Spleen (tissue), 11 donors: ENCODE results near the gene ASF1A. TPM values are rescaled to one million over a fixed set of nuclear protein-coding genes. Genes with fewer than 3 reads are reported as not detected.

Experiments
- DNase-seq: peaks from one replicate; pipeline ENCODE4 v3.0.0-alpha.2; 2020
- H3K27ac ChIP-seq, 8 donors: fragments of 200-600 bp; sonication (generic) in 7 of 8; 1 replicate in 4 of 8; 2 replicates in 4 of 8; pipeline versions ENCODE4 v1.5.0 to v1.8.0; 2016 to 2021; ENCODE audit warnings: inconsistent platforms in 4 of 8, mild to moderate bottlenecking in 4 of 8, moderate library complexity in 1 of 8
- H3K27me3 ChIP-seq, 7 donors: fragments of 200-600 bp; sonication (generic) in 6 of 7; replicated peaks in 1 of 7; 1 replicate in 4 of 7; 2 replicates in 3 of 7; pipeline versions ENCODE4 v1.5.0 to v1.8.0; 2016 to 2021; ENCODE audit warnings: inconsistent platforms in 3 of 7, mild to moderate bottlenecking in 1 of 7
- H3K36me3 ChIP-seq, 6 donors: fragments of 200-600 bp; sonication (generic) in 5 of 6; 1 replicate in 4 of 6; 2 replicates in 2 of 6; pipeline versions ENCODE4 v1.5.0 to v1.8.0; 2016 to 2021; ENCODE audit warnings: inconsistent platforms in 2 of 6
- H3K4me1 ChIP-seq, 6 donors: fragments of 200-600 bp; sonication (generic) in 5 of 6; 1 replicate in 3 of 6; 2 replicates in 3 of 6; pipeline versions ENCODE4 v1.5.0 to v1.8.0; 2016 to 2021; ENCODE audit warnings: inconsistent platforms in 3 of 6
- H3K4me3 ChIP-seq, 8 donors: fragments of 200-600 bp; sonication (generic) in 7 of 8; 1 replicate in 4 of 8; 2 replicates in 4 of 8; pipeline versions ENCODE4 v1.5.0 to v1.8.0; 2016 to 2021; ENCODE audit warnings: inconsistent platforms in 4 of 8, mild to moderate bottlenecking in 4 of 8, moderate library complexity in 2 of 8
- H3K9me3 ChIP-seq, 8 donors: fragments of 200-600 bp; sonication (generic) in 7 of 8; 1 replicate in 4 of 8; 2 replicates in 4 of 8; pipeline versions ENCODE4 v1.5.0 to v1.8.0; 2016 to 2021; ENCODE audit warnings: inconsistent platforms in 4 of 8
- POLR2A ChIP-seq, 3 donors: fragments of 450-650 bp; IDR thresholded peaks; one replicate each; pipeline ENCODE4 v1.5.1; 2017; ENCODE audit warnings: antibody characterized with exemption in 3 of 3, mild to moderate bottlenecking in 1 of 3
- POLR2AphosphoS5 ChIP-seq, 3 donors: sonication (generic); formaldehyde crosslinking; IDR thresholded peaks; one replicate each; pipeline ENCODE4 v1.5.1; 2017; ENCODE audit warnings: antibody characterized with exemption in 3 of 3
- WGBS, 5 donors: extraction: QIAGEN DNeasy Blood & Tissue Kit in 3 of 5; methylation state at CpG; one replicate each; pipeline versions ENCODE4 v1.1.5 to v1.1.7; 2013 to 2018; 5-methylcytosine and 5-hydroxymethylcytosine counted together
- intact Hi-C: fragments of 100-400 bp; cut with DNase I; formaldehyde crosslinking; loops from one replicate; pipeline ENCODE4 v1.15.0; 2023; ENCODE audit warnings: low total_unique reads
- polyA plus RNA-seq, 3 donors: library from polyadenylated mRNA; stranded (reverse); fragments of 200-250 nt; gene quantifications; one replicate each; pipeline ENCODE4 v1.2.1, GENCODE V29; 2013
- total RNA-seq, 7 donors: library from RNA; depleted of rRNA in 3 of 7; stranded (reverse); fragments of >200 nt in 3 of 7; fragmentation: NEBNext Ultra II Directional in 4 of 7; extraction: Animal tissue kit (Norgen Biotek cat#: 25700) in 4 of 7; gene quantifications; one replicate each; pipeline versions ENCODE4 v1.1.0 to v1.2.1, GENCODE V29; 2016 to 2021
- TF ChIP-seq, protein P1 (sequence below), 11 experiments: fragments of 200-600 bp in 7 of 11; fragments of 450-650 bp in 4 of 11; sonication (generic) in 4 of 11; IDR thresholded peaks in 8 of 11; conservative IDR thresholded peaks in 3 of 11; 1 replicate in 7 of 11; 2 replicates in 4 of 11; pipeline versions ENCODE4 v1.4.0 to v1.8.0; 2016 to 2021; ENCODE audit warnings: antibody characterized with exemption in 11 of 11, inconsistent platforms in 4 of 11, mild to moderate bottlenecking in 1 of 11
- donor health status: healthy with polysubstance abuse.
- donor health status: DM: no; HTN: no; CAD: no; lungs with moderate emphysema.
- donor health status: DM: no; HTN: no; CAD: no.
- donor health status: Bipolar disorder and iron deficiency.
- donor health status: healthy.
- donor health status: DM: no; HTN: no; CAD: no.
- donor health status: DM: yes; HTN: yes; CAD: no.

ASF1A gene
- total and polyA plus RNA-seq, 10 donors: 16.3 to 27.2 (median 17.2) TPM

DNA sequence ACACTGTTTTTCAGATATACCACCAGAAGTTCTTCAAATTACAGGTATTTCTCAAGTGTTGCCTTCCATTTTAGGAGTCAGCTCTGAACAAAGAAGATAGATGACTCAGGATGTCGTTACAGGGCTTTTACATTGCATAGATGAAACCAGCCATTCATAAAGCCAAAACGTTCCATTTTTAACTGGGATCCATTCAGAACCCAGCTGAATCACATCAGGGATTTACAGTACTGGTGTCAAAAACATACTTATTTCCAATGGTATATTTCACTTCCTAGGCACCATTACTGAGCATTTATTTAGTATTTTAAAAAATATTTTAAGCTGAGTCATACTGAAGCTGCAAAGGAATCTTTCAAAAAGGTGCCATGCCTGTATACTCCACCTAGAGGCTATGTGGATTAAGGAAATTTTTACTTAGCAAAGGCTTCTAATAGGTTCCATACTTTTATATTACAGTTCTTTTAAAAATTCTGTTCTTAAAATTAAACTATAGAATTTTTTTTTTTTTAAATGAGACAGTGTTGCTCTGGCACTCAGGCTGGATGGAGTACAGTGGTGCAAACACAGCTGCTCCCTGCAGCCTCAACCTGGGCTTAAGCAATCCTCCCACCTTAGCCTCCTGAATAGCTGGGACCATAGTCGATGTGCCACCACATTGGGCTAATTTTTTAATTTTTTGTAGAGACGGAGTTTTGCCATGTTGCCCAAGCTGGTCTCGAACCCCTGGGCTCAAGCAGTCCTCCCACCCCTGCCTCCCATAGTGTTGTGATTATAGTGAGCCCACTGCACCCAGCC, 2.6 kb downstream of the ASF1A start:
- Histone ChIP-seq H3K4me1 (peaks cover 24 to 84% (median 65%) of the 10 kb centered on the region in 6 donors), H3K27me3 (no peaks in the 10 kb centered on the region), H3K9me3 (no peaks in the 10 kb centered on the region), H3K4me3 (peak overlapping the region in 2 of 8 donors; percentile 4 to 35), H3K27ac (peak overlapping the region in 3 of 8 donors; percentile 98 to 99 (median 99)), H3K36me3 (peaks cover 0 to 28% (median 0%) of the 10 kb centered on the region in 6 donors)
- no peak for TF ChIP-seq POLR2AphosphoS5 (IDR thresholded peaks at IDR 0.05)
- TF ChIP-seq, protein P1, sequence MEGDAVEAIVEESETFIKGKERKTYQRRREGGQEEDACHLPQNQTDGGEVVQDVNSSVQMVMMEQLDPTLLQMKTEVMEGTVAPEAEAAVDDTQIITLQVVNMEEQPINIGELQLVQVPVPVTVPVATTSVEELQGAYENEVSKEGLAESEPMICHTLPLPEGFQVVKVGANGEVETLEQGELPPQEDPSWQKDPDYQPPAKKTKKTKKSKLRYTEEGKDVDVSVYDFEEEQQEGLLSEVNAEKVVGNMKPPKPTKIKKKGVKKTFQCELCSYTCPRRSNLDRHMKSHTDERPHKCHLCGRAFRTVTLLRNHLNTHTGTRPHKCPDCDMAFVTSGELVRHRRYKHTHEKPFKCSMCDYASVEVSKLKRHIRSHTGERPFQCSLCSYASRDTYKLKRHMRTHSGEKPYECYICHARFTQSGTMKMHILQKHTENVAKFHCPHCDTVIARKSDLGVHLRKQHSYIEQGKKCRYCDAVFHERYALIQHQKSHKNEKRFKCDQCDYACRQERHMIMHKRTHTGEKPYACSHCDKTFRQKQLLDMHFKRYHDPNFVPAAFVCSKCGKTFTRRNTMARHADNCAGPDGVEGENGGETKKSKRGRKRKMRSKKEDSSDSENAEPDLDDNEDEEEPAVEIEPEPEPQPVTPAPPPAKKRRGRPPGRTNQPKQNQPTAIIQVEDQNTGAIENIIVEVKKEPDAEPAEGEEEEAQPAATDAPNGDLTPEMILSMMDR (IDR thresholded peaks at IDR 0.05 in 8 of 11, conservative IDR thresholded peaks at IDR 0.05 in 3 of 11): peak in 7 of 11 experiments; percentile 4 to 43 (median 21)
- TF ChIP-seq POLR2A (IDR thresholded peaks at IDR 0.05): no peak
- DNase-seq: no peak
- intact Hi-C loops: no loop called here
- 66 to 74% (median 67%) methylated on average over 5 of the region's 5 CpGs for WGBS, 5 donors

DNA sequence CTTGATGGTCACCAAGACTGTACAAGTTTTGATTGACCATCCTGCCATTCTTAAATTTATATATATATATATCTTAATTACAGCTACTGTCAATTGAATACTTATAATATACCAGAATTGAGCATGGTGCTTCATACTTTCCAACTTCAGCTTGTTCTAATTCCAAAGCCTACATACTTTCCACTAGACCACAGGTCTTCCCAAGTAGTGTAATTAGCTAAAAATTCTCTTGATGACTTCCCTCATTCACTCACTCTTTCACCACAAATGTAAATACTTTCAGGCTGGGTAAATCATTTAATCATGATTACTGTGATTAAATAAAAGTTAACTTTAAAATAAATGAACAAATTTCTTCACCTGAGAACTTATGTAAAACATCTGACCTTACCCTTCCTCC, 3.4 kb downstream of the ASF1A start:
- Histone ChIP-seq H3K9me3 (no peaks in the 10 kb centered on the region), H3K36me3 (peaks cover 0 to 36% (median 3%) of the 10 kb centered on the region in 6 donors), H3K27me3 (no peaks in the 10 kb centered on the region), H3K4me3 (no peak overlapping the region), H3K27ac (no peak overlapping the region), H3K4me1 (peaks cover 22 to 84% (median 60%) of the 10 kb centered on the region in 6 donors)
- no peak for TF ChIP-seq POLR2A (IDR thresholded peaks at IDR 0.05)
- TF ChIP-seq, protein P1 (IDR thresholded peaks at IDR 0.05 in 8 of 11, conservative IDR thresholded peaks at IDR 0.05 in 3 of 11): no peak
- TF ChIP-seq POLR2AphosphoS5 (IDR thresholded peaks at IDR 0.05): no peak
- no peak for DNase-seq
- intact Hi-C loops: no loop called here

DNA sequence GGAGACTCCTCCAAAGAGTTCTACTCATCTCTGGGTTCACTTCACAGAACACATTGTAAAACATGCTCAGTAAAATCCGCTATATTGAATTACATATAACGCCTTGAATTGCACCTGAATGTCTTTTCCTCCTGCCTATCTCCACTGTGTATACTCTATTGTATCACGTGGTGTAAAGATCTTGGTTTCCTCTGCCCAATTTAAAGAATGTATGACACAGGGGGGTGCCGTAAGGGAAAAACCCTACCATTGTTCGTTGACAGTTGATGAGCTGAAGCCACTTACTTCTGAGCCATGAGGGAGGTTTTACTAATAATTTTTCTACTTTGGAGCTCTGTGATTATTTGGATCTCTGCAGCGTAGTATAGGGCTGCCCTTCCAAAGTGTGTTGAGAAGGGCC, 6.0 kb downstream of the ASF1A start:
- H3K36me3 ChIP-seq: peaks cover 0 to 62% (median 15%) of the 10 kb centered on the region in 6 donors
- intact Hi-C loops: no loop called here
- no peak overlapping the region for H3K4me3 ChIP-seq
- TF ChIP-seq, protein P1 (IDR thresholded peaks at IDR 0.05 in 8 of 11, conservative IDR thresholded peaks at IDR 0.05 in 3 of 11): no peak
- TF ChIP-seq POLR2A (IDR thresholded peaks at IDR 0.05): no peak
- no peak for TF ChIP-seq POLR2AphosphoS5 (IDR thresholded peaks at IDR 0.05)
- H3K27ac ChIP-seq: no peak overlapping the region
- WGBS, 5 donors: 73 to 85% (median 80%) methylated on average over 6 of the region's 6 CpGs
- no peaks in the 10 kb centered on the region for H3K27me3 ChIP-seq
- H3K9me3 ChIP-seq: no peaks in the 10 kb centered on the region
- H3K4me1 ChIP-seq: peaks cover 19 to 79% (median 54%) of the 10 kb centered on the region in 6 donors
- no peak for DNase-seq

DNA sequence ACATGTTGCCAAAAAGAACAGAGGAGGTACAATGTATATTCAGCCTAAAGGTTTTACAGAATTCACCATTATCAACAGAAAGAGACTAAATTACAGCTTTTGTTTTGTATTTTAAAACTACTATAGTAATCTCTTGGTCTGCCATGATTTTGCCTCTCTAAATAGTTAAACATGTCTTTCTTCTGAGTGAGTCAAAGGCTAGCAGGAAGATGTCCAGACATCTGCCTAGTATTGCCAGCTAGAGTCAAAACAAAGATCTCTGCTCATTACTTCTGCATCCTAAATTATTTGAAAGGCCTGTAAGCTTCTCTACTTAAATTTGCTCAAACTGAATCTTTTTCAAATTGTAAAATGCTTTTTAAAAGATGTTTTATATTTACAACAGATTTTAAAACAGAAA, 8.8 kb downstream of the ASF1A start:
- no peak for TF ChIP-seq POLR2AphosphoS5 (IDR thresholded peaks at IDR 0.05)
- TF ChIP-seq, protein P1 (IDR thresholded peaks at IDR 0.05 in 8 of 11, conservative IDR thresholded peaks at IDR 0.05 in 3 of 11): no peak
- TF ChIP-seq POLR2A (IDR thresholded peaks at IDR 0.05): no peak
- H3K36me3 ChIP-seq: peaks cover 0 to 90% (median 34%) of the 10 kb centered on the region in 6 donors

More for the DNA sequence above, 8.8 kb downstream of the ASF1A start:
- intact Hi-C loops: no loop called here
- no peaks in the 10 kb centered on the region for H3K27me3 ChIP-seq
- H3K4me3 ChIP-seq: no peak overlapping the region
- no peak for DNase-seq
- H3K9me3 ChIP-seq: no peaks in the 10 kb centered on the region
- peaks cover 2 to 57% (median 30%) of the 10 kb centered on the region in 6 donors for H3K4me1 ChIP-seq
- H3K27ac ChIP-seq: no peak overlapping the region
